ENCODE measurements around the gene RYR2. TPM values are rescaled to one million over a fixed set of nuclear protein-coding genes. Genes with fewer than 3 reads are reported as not detected.

RYR2 gene
- total RNA-seq, 1 experiment from 2014 or later = 3.4 TPM

DNA sequence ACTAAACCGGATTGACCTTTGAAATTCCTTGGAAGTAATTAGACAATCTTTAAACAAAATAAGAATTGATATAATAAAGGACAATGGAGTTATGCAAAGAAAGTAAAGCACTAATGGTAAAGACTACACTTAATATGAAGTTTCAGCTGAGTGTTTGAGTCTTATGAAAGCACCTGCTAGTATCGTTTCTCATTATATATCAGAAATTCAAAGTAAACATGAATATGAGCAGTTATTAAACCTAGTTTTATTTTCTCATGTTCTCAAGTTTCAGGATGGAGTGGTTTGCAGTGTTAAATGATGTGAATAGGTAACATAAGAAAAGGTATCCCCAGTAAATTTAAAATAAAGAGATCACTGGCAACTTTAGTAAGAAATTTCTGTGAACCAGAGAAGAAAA is 660.2 kb downstream of the RYR2 start:
- Histone ChIP-seq H3K4ac (ENCODE audit: low read depth, low read length) (no peak overlapping the region), H3K27me3 (ENCODE audit: insufficient read depth, low read length) (no peaks in the 10 kb centered on the region), H3K23ac (ENCODE audit: insufficient read length, low read depth, low read length) (no peak overlapping the region), H4K8ac (replicated peaks; ENCODE audit: insufficient read length, low read depth, low read length) (no peak overlapping the region), H3K23me2 (ENCODE audit: insufficient read length, low read depth, low read length, poor library complexity, severe bottlenecking) (no peaks in the 10 kb centered on the region), H3K14ac (ENCODE audit: insufficient read depth, low read length) (no peak overlapping the region), H3K56ac (ENCODE audit: insufficient read length, low read depth, low read length) (no peak overlapping the region), H4K91ac (ENCODE audit: insufficient read length, low read depth, low read length) (no peak overlapping the region), H3K9ac (ENCODE audit: extremely low read depth, insufficient read length, low read length) (no peak overlapping the region), H3K4me2 (ENCODE audit: insufficient read depth, insufficient read length, low read length) (no peak overlapping the region), H4K5ac (ENCODE audit: insufficient read length, low read depth, low read length) (no peak overlapping the region), H2BK15ac (ENCODE audit: low read depth, low read length) (no peak overlapping the region), H2BK5ac (ENCODE audit: insufficient read length, low read length) (no peak overlapping the region), H3K79me1 (ENCODE audit: insufficient read depth, low read depth, low read length, poor library complexity, severe bottlenecking) (no peaks in the 10 kb centered on the region), H3K4me1 (ENCODE audit: insufficient read depth, low read length) (no peaks in the 10 kb centered on the region), H3K18ac (ENCODE audit: insufficient read length, low read depth, low read length) (no peak overlapping the region), H3K27ac (ENCODE audit: insufficient read length, low read depth, low read length) (no peak overlapping the region), H2BK120ac (ENCODE audit: low read depth, low read length, poor library complexity, severe bottlenecking) (no peak overlapping the region), H4K20me1 (ENCODE audit: control insufficient read depth, insufficient read depth, insufficient read length) (no peaks in the 10 kb centered on the region), H3K79me2 (ENCODE audit: insufficient read depth, low read length) (no peaks in the 10 kb centered on the region), H2BK20ac (ENCODE audit: low read depth, low read length, poor library complexity, severe bottlenecking) (no peak overlapping the region), H3K9me3 (ENCODE audit: control insufficient read depth, low read depth, low read length) (no peaks in the 10 kb centered on the region), H2AFZ (ENCODE audit: low read length) (no peak overlapping the region), H3T11ph (ENCODE audit: low read length) (no peak overlapping the region), H2AK5ac (ENCODE audit: insufficient read length, low read length) (no peak overlapping the region), H2BK12ac (ENCODE audit: insufficient read length, low read depth, low read length) (no peak overlapping the region)
- no peaks in the 10 kb centered on the region for H3K4me1 Mint-ChIP-seq
- TF ChIP-seq, protein P1, sequence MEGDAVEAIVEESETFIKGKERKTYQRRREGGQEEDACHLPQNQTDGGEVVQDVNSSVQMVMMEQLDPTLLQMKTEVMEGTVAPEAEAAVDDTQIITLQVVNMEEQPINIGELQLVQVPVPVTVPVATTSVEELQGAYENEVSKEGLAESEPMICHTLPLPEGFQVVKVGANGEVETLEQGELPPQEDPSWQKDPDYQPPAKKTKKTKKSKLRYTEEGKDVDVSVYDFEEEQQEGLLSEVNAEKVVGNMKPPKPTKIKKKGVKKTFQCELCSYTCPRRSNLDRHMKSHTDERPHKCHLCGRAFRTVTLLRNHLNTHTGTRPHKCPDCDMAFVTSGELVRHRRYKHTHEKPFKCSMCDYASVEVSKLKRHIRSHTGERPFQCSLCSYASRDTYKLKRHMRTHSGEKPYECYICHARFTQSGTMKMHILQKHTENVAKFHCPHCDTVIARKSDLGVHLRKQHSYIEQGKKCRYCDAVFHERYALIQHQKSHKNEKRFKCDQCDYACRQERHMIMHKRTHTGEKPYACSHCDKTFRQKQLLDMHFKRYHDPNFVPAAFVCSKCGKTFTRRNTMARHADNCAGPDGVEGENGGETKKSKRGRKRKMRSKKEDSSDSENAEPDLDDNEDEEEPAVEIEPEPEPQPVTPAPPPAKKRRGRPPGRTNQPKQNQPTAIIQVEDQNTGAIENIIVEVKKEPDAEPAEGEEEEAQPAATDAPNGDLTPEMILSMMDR (conservative IDR thresholded peaks at IDR 0.05) = no peak
- H3K27me3 Mint-ChIP-seq (ENCODE audit: low read depth) = no peaks in the 10 kb centered on the region
- DNase-seq = no peak
- no CpG with 5 or more reads among the region's 2 CpGs for WGBS (ENCODE audit: extremely low coverage, insufficient read length, low lambda C conversion rate)
- no peak overlapping the region for H3K4me3 Mint-ChIP-seq
- H3K27ac Mint-ChIP-seq = no peak overlapping the region
- H3K9me3 Mint-ChIP-seq = no peaks in the 10 kb centered on the region
- no peaks in the 10 kb centered on the region for H3K36me3 Mint-ChIP-seq (ENCODE audit: insufficient read depth in 1 of 3, low read depth in 3 of 3)
